BJ (cell line): ENCODE results near the gene CFAP74. TPM values are rescaled to one million over a fixed set of nuclear protein-coding genes. Genes with fewer than 3 reads are reported as not detected.

Experiments used
- CTCF ChIA-PET: fragments of 350-600 bp; formaldehyde crosslinking; extraction: SDS; loops from one replicate; lab custom pipeline; 2021; ENCODE audit warnings: antibody characterized with exemption, inconsistent platforms; lab: Yijun Ruan, JAX
- POLR2A ChIA-PET: fragments of 300-600 bp; sonication (Branson Sonifier 250); formaldehyde crosslinking; extraction: SDS; loops from one replicate; lab custom pipeline; 2021; ENCODE audit warnings: antibody characterized with exemption; lab: Charles Lee
- DNase-seq: peaks from one replicate; pipeline ENCODE4 v3.0.0-alpha.2; 2011; ENCODE audit warnings: low read depth
- H3K27me3 ChIP-seq: 2 replicates; pipeline ENCODE4 v1.6.0; 2011; ENCODE audit warnings: low read length; ENCODE audit not compliant: control insufficient read depth, insufficient read depth
- H3K36me3 ChIP-seq: 2 replicates; pipeline ENCODE4 v1.5.1; 2011; ENCODE audit warnings: low read length; ENCODE audit not compliant: control insufficient read depth, insufficient read depth
- H3K4me3 ChIP-seq: 2 replicates; pipeline ENCODE4 v1.5.1; 2011; ENCODE audit warnings: low read depth, mild to moderate bottlenecking, control low read depth, low read length
- polyA plus RNA-seq: library from polyadenylated mRNA; depleted of rRNA; stranded (reverse); fragments of >200 nt; gene quantifications from 2 replicates; pipeline ENCODE4 v1.2.3, GENCODE V29; 2011
- TF ChIP-seq, protein P1 (sequence below): IDR thresholded peaks from 2 replicates; pipeline ENCODE4 v1.5.1; 2011; ENCODE audit warnings: low read depth, mild to moderate bottlenecking, control low read depth, inconsistent platforms, low read length, moderate library complexity; ENCODE audit not compliant: insufficient read depth

CFAP74 gene
- polyA plus RNA-seq, 1 experiment: not detected

DNA sequence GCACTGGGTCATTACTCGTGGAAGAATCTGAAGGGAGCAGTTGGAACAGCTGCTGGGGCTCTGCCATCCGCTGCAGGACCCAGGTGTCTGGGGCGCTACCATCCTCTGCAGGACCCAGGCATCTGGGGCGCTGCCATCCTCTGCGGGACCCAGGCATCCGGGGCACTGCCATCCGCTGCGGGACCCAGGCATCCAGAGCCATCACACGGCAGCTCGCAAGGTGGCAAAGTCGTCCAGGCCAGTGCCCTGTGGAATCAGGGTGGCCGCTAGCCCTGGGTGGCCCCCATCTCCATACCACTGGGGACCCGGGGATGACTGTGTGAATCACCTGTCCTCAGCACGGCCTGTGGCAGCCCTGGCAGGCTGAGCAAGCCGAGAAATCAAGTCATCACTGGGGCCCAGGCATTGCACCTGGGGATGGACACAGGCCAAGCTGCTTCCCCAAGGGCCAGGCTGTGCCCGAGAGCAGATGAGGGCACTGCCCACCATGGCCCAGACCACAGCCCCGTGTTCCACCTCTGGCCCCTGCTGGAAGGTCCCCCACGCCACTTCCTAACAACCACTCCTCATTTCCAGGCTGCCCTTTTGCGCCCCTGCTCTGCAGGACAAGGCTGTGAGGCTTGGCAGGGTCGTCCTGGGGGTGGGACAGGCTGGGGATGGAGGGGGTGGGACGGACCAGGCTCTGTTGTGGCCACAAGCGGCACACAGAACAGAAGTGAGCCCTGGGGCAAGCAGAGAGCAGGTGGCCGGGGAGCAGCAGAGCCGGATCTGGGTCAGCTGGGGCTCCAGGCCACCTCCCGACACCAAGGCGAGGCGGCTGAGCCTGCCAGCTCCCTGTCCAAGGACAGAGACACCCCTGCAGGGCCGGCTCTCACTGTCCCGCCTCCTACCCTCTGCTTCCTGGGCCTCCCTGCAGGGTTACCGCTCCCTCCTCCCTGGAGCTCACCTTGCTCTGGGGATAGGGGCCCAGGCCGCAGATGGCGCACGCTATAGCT lies 28.3 kb upstream of the CFAP74 start:
- Histone ChIP-seq H3K36me3 (no peaks in the 10 kb centered on the region), H3K27me3 (peaks cover 4% of the 10 kb centered on the region), H3K4me3 (no peak overlapping the region)
- TF ChIP-seq, protein P1, sequence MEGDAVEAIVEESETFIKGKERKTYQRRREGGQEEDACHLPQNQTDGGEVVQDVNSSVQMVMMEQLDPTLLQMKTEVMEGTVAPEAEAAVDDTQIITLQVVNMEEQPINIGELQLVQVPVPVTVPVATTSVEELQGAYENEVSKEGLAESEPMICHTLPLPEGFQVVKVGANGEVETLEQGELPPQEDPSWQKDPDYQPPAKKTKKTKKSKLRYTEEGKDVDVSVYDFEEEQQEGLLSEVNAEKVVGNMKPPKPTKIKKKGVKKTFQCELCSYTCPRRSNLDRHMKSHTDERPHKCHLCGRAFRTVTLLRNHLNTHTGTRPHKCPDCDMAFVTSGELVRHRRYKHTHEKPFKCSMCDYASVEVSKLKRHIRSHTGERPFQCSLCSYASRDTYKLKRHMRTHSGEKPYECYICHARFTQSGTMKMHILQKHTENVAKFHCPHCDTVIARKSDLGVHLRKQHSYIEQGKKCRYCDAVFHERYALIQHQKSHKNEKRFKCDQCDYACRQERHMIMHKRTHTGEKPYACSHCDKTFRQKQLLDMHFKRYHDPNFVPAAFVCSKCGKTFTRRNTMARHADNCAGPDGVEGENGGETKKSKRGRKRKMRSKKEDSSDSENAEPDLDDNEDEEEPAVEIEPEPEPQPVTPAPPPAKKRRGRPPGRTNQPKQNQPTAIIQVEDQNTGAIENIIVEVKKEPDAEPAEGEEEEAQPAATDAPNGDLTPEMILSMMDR: no peak
- ChIA-PET CTCF (interaction anchor here (0.9 to 4.7 kb wide), 3 partner anchors 13 to 61 kb away, joined by 3 to 23 read pairs (median 4); no protein-coding TSS in a partner anchor), POLR2A (no interaction called here)
- DNase-seq: no peak

DNA sequence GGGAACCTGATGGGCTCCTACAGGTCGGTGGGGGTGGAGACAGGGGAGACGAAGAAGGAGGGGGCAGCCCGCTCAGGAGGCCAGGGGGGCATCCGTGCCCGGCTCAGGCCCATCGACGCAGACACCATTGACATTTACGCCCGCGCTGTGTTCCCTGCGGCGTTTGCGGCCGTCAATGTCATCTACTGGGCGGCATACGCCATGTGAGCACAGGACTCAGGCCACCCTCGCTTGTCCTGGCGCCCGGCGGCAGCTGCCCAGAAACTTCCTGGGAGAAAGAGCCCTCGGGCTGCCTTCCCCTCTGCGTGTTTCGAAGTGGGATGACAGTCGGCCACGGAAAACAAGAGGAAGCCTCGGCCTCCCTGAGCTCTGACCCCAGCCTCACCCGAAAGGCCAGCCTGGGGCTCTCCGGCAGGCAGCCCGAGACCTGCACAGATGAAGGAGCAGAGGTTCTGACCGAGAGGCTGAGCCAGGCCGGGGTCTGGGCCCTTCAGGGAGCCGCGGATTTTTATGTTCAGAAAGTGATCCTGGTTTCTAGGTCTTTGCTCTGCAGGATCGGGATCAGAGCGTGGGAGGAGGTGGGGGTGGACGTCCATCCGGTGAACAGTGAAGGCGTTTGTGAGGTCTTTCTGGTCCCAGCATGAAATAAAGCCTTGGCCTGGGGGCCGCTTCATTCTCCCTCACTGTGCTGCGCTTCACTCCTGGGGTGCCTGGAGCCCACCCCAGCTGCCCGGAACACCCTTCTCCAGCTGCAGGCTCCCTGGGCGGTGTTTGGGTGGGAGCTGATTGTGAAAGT lies 26.7 kb upstream of the CFAP74 start:
- TF ChIP-seq, protein P1: no peak
- ChIA-PET CTCF (interaction anchor here (4.7 kb wide), 1 partner anchor 14 kb away, joined by 23 read pairs; no protein-coding TSS in a partner anchor), POLR2A (no interaction called here)
- Histone ChIP-seq H3K4me3 (no peak overlapping the region), H3K27me3 (peaks cover 6% of the 10 kb centered on the region), H3K36me3 (no peaks in the 10 kb centered on the region)
- DNase-seq: no peak

DNA sequence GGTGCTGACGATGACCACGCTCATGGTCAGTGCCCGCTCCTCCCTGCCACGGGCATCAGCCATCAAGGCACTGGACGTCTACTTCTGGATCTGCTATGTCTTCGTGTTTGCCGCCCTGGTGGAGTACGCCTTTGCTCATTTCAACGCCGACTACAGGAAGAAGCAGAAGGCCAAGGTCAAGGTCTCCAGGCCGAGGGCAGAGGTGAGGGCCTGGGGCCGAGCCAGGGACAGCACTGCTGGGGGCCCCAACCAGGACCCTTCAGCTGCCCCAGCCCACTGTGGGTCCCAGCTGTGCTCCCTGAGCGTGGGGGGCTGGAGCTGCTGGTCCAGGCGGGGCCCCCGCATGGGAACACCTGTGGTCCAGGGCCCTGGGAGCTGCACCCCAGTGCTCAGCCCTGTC lies 26.0 kb upstream of the CFAP74 start:
- TF ChIP-seq, protein P1: no peak
- Histone ChIP-seq H3K4me3 (no peak overlapping the region), H3K36me3 (no peaks in the 10 kb centered on the region), H3K27me3 (peaks cover 6% of the 10 kb centered on the region)
- POLR2A ChIA-PET: no interaction called here
- no peak for DNase-seq
- CTCF ChIA-PET: interaction anchor here (4.7 kb wide), 1 partner anchor 15 kb away, joined by 23 read pairs; no protein-coding TSS in a partner anchor

DNA sequence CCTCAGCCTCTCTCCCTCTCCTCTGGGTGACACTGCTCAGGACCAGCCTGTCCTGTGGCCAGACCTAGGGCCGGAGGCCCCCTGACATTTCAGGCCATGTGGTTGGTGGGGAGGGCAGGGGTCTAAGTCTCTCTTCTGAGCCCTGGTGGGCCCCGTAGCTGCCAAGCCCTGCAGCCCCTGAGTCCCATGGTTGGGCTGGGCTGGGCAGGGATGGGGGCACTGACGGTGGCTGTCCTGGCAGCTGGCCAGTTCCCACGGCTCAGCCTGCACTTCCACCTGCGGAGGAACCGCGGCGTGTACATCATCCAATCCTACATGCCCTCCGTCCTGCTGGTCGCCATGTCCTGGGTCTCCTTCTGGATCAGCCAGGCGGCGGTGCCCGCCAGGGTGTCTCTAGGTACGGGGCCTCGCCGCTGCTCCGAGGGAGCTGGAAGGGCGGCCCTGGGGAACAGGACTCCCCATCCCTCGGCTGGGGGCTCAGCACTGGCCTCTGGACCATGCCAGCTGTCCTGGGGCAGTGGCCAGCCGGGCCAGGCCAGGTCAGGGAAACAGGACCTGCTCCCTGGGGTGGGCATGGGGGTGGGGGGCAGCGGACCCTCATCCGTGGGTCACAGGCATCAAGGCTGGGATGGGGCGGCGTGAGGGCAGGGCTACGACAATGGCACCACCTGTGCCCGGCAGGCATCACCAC lies 25.4 kb upstream of the CFAP74 start:
- Histone ChIP-seq H3K4me3 (no peak overlapping the region), H3K36me3 (no peaks in the 10 kb centered on the region), H3K27me3 (peaks cover 6% of the 10 kb centered on the region)
- CTCF ChIA-PET: no interaction called here
- TF ChIP-seq, protein P1: no peak
- DNase-seq: no peak
- POLR2A ChIA-PET: no interaction called here
